Upper lobe of left lung (tissue), 6 donors: ENCODE data around the gene CPTP. TPM values are rescaled to one million over a fixed set of nuclear protein-coding genes. Genes with fewer than 3 reads are reported as not detected.

Experiments used
- ATAC-seq, 2 donors: fragments of 200-7000 bp; cut with Tn5 transposase; one replicate each; pipeline ENCODE4 v1.9.1; 2022; ENCODE audit warnings: mild to moderate bottlenecking in 2 of 2, moderate library complexity in 2 of 2; ENCODE audit not compliant: low FRiP score in 2 of 2
- DNase-seq, 2 donors: peaks; one replicate each; pipeline ENCODE4 v3.0.0-alpha.2; 2019 to 2020
- H3K27ac ChIP-seq, 4 donors: fragments of 200-600 bp; sonication (generic); one replicate each; pipeline ENCODE4 v1.5.1; 2016 to 2019
- H3K27me3 ChIP-seq, 4 donors: fragments of 200-600 bp; sonication (generic); one replicate each; pipeline ENCODE4 v1.5.1; 2017 to 2019
- H3K36me3 ChIP-seq, 4 donors: fragments of 200-600 bp; sonication (generic); one replicate each; pipeline ENCODE4 v1.5.1; 2016 to 2019
- H3K4me1 ChIP-seq, 4 donors: fragments of 200-600 bp; sonication (generic); one replicate each; pipeline ENCODE4 v1.5.1; 2018 to 2019
- H3K4me3 ChIP-seq, 4 donors: fragments of 200-600 bp; sonication (generic); one replicate each; pipeline ENCODE4 v1.5.1; 2017 to 2019; ENCODE audit warnings: mild to moderate bottlenecking in 2 of 4, moderate library complexity in 1 of 4
- H3K9me3 ChIP-seq, 4 donors: fragments of 200-600 bp; sonication (generic); one replicate each; pipeline ENCODE4 v1.5.1; 2018 to 2019
- EP300 ChIP-seq, 4 donors: sonication (generic); formaldehyde crosslinking; IDR thresholded peaks; one replicate each; pipeline ENCODE4 v1.5.1; 2017; ENCODE audit warnings: antibody characterized with exemption in 4 of 4, control low read depth in 2 of 4
- POLR2A ChIP-seq, 4 donors: fragments of 450-650 bp; IDR thresholded peaks; one replicate each; pipeline ENCODE4 v1.5.1; 2016 to 2017; ENCODE audit warnings: antibody characterized with exemption in 4 of 4, mild to moderate bottlenecking in 2 of 4
- POLR2AphosphoS5 ChIP-seq, 2 donors: sonication (generic); formaldehyde crosslinking; IDR thresholded peaks; one replicate each; pipeline ENCODE4 v1.5.1; 2017; ENCODE audit warnings: antibody characterized with exemption in 2 of 2
- WGBS, 2 donors: methylation state at CpG; one replicate each; pipeline ENCODE4 v1.1.5; 2017 to 2018; 5-methylcytosine and 5-hydroxymethylcytosine counted together
- small RNA-seq, 4 donors: library from RNA; depleted of rRNA; stranded (forward); fragments of <200 nt; gene quantifications; one replicate each; pipeline ENCODE3, GENCODE V24; 2016
- total RNA-seq, 6 donors: library from RNA; depleted of rRNA in 4 of 6; stranded (reverse); fragments of >200 nt in 4 of 6; gene quantifications; one replicate each; pipeline versions ENCODE4 v1.1.0 to v1.2.1, GENCODE V29; 2016 to 2021
- TF ChIP-seq, protein P1 (sequence below), 6 experiments: fragments of 450-650 bp in 4 of 6; fragments of 200-600 bp in 2 of 6; sonication (generic) in 2 of 6; IDR thresholded peaks; one replicate each; pipeline ENCODE4 v1.5.1; 2016 to 2019; ENCODE audit warnings: antibody characterized with exemption in 6 of 6
- donor health status: DM: no; HTN: no; CAD: no; lungs with moderate emphysema.
- donor health status: DM: no; HTN: yes; CAD: no; lungs with severe emphysema.

CPTP gene
- total RNA-seq, 6 donors from 2014 or later, result 14.7 to 41.6 (median 26.0) TPM

DNA sequence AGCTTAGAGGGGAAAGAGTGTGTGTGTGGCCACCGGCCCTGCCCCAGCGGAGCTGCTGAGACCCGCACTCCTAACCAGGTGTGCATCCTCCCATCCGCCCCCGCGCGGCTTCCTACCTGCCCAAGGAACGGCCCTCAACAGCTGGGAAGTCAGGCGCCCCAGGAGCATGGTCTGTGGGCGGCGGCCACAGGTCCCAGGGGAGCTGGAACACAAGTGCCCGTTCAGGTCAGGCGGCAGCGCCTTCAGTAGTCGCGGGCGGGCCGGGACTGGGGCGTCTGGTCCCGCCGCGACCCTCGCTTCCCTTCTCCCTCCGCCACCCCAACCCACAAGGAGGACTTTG is 50.0 kb downstream of the CPTP start:
- Histone ChIP-seq H3K4me1 (peaks cover 28 to 44% (median 35%) of the 10 kb centered on the region in 4 donors), H3K4me3 (peak overlapping the region; percentile 83 to 100 (median 94)), H3K27ac (peak overlapping the region; percentile 88 to 98 (median 94)), H3K9me3 (no peaks in the 10 kb centered on the region), H3K36me3 (peaks cover 0 to 15% (median 9%) of the 10 kb centered on the region in 4 donors), H3K27me3 (no peaks in the 10 kb centered on the region)
- ATAC-seq (no peak), DNase-seq (no peak)
- WGBS, 2 donors, result 0 to 2% methylated on average over 5 to 12 of the region's 24 CpGs
- TF ChIP-seq POLR2A (IDR thresholded peaks at IDR 0.05) (no peak), POLR2AphosphoS5 (IDR thresholded peaks at IDR 0.05) (no peak), EP300 (IDR thresholded peaks at IDR 0.05) (no peak)
- TF ChIP-seq, protein P1, sequence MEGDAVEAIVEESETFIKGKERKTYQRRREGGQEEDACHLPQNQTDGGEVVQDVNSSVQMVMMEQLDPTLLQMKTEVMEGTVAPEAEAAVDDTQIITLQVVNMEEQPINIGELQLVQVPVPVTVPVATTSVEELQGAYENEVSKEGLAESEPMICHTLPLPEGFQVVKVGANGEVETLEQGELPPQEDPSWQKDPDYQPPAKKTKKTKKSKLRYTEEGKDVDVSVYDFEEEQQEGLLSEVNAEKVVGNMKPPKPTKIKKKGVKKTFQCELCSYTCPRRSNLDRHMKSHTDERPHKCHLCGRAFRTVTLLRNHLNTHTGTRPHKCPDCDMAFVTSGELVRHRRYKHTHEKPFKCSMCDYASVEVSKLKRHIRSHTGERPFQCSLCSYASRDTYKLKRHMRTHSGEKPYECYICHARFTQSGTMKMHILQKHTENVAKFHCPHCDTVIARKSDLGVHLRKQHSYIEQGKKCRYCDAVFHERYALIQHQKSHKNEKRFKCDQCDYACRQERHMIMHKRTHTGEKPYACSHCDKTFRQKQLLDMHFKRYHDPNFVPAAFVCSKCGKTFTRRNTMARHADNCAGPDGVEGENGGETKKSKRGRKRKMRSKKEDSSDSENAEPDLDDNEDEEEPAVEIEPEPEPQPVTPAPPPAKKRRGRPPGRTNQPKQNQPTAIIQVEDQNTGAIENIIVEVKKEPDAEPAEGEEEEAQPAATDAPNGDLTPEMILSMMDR (IDR thresholded peaks at IDR 0.05), result no peak

DNA sequence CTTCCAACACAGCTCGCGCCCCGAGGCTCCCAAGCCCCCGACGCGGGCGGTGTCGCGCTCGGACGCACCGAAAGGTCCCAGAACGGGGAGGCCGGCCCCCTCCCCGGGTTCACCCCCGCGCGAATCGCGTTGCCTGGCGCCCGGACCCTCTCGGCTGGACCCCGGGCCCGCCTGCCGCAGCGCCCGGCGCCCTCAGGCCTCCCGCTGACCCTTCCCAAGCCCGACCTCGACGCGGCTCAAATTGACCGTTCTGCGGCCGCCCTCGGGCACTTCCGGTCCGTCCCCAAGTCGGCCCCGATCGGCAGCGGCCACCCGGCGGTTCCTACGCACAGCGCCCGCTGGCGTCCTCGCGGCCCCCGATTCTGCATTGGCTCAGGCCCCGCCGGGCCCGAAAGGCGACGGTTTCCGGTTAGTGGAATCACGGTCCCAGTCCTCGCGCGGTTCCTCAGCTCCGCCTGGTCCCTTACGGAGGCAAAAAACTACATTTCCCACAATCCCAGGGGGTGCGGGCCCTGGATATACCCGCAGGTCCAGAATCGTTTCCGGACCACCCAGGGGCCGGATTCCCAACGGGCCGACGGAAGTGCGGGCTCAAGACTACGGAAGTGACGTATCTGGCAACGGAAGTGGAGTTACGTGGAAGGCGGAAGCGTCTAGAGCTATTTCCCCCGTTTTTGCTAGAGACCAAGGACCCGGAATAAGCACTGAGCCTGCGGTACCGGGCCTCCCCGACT is 50.5 kb downstream of the CPTP start, which contains the start of gene AURKAIP1:
Gene AURKAIP1 (minus strand): TSS at position 279 of the 734 bp plus-strand sequence. CDS start 451 bp downstream, outside the sequence.
- Histone ChIP-seq H3K9me3 (no peaks in the 10 kb centered on the region), H3K36me3 (peaks cover 0 to 15% (median 9%) of the 10 kb centered on the region in 4 donors), H3K27me3 (no peaks in the 10 kb centered on the region), H3K27ac (peak within 1 kb of the TSS; percentile 88 to 98 (median 94)), H3K4me1 (peaks cover 28 to 44% (median 35%) of the 10 kb centered on the region in 4 donors), H3K4me3 (peak within 1 kb of the TSS; percentile 83 to 100 (median 94))
- ATAC-seq (peak; percentile 97 to 98), DNase-seq (peak; percentile 98 to 99)
- TF ChIP-seq POLR2A (IDR thresholded peaks at IDR 0.05), result peak in 3 of 4 donors; percentile 26 to 77 (median 48)
- peak; percentile 86 to 95 for TF ChIP-seq POLR2AphosphoS5 (IDR thresholded peaks at IDR 0.05)
- TF ChIP-seq EP300 (IDR thresholded peaks at IDR 0.05), result peak in 1 of 4 donors; percentile 51
- TF ChIP-seq, protein P1 (IDR thresholded peaks at IDR 0.05), result peak in 4 of 6 experiments; percentile 46 to 74 (median 68)
- WGBS, 2 donors, result 0 to 1% methylated on average over 12 to 58 of the region's 85 CpGs

DNA sequence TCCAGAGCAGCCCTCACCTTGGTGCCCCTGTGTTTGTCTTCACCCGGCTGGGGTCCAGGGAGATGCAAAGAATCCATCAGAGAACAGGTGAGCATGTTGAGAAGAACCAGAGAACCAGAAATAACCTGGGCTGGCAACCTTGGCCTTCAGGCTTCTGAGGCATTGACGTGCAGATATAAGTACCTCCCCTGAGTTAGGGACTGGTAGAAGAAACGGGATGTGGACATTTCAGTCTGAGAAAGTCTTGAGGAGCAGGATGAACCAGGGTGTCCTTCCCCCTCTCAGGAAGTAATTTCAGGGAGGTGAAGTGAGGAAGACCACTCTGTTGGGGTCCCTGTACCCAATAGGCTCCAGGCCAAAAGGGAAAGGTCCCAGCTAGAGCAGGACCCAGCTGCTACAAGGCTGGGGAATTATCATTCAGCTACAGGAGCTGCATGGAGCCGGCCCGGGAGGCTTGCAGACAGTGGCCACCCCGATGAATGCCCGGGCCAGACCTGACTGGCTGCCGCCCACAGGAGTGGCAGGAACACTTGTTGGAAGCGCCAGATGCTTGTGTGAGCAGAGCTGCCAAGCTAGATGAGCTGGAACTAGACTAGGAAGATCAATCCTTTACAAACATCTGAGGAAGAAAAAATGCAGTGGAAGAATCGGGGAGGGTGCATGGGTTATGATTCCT is 52.1 kb downstream of the CPTP start:
- Histone ChIP-seq H3K9me3 (no peaks in the 10 kb centered on the region), H3K36me3 (peaks cover 0 to 28% (median 12%) of the 10 kb centered on the region in 4 donors), H3K27ac (peak overlapping the region in 1 of 4 donors; percentile 98), H3K4me3 (no peak overlapping the region), H3K4me1 (peaks cover 26 to 38% (median 31%) of the 10 kb centered on the region in 4 donors), H3K27me3 (no peaks in the 10 kb centered on the region)
- peak in 1 of 2 donors; percentile 60 for DNase-seq
- TF ChIP-seq POLR2AphosphoS5 (IDR thresholded peaks at IDR 0.05) (no peak), EP300 (IDR thresholded peaks at IDR 0.05) (no peak)
- 95 to 97% methylated on average over 9 to 10 of the region's 10 CpGs for WGBS, 2 donors
- ATAC-seq, result no peak

DNA sequence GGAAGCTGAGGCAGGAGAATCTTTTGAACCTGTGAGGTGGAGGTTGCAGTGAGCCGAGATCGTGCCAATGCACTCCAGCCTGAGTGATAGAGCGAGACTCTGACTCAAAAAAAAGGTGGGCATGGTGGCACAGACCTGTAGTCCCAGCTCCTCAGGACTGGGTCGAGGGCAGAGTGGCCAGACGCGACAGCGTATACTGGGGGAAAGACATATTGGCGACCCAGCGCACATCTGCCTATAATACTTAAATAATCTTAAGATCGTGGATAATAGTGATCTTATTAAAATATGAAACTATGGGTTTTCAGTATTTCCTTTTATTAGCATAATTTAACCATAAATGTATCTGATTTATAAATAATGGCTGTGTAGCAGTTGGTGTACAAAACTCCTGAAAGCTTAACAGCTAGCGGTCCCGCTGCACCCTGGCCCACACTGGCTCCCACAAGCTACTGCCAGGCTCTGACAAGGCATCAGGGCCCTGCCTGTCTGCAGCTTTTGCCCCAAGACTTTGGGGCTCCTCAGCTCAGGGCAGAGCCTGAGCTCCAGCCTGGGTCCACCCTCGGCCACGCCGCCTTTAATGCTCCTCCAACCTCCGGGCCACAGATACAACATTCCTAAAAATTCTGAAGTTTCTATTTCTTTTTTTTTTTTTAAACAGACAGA is 53.1 kb downstream of the CPTP start:
- Histone ChIP-seq H3K27me3 (no peaks in the 10 kb centered on the region), H3K36me3 (peaks cover 0 to 25% (median 13%) of the 10 kb centered on the region in 4 donors), H3K4me1 (peaks cover 17 to 28% (median 22%) of the 10 kb centered on the region in 4 donors), H3K9me3 (no peaks in the 10 kb centered on the region), H3K4me3 (no peak overlapping the region), H3K27ac (no peak overlapping the region)
- ATAC-seq (no peak), DNase-seq (peak in 1 of 2 donors; percentile 66)
- TF ChIP-seq POLR2A (IDR thresholded peaks at IDR 0.05), result no peak
- no peak for TF ChIP-seq EP300 (IDR thresholded peaks at IDR 0.05)
- TF ChIP-seq, protein P1 (IDR thresholded peaks at IDR 0.05), result no peak
- TF ChIP-seq POLR2AphosphoS5 (IDR thresholded peaks at IDR 0.05), result no peak
- WGBS, 2 donors, result 95 to 96% methylated on average over 16 of the region's 16 CpGs

Small RNA genes lying within 50 kb of the gene (small RNA-seq; reads per million reads assigned to genes)
- gene MIR6726, result 0 to 0.44 (median 0.03) reads per million in 4 donors

Other genes starting within 250 kb of the CPTP start
- gene C1orf159, start 208.7 kb upstream of the CPTP start, total RNA-seq, result 10 to 100 TPM in 5 of 6 donors, 1 to 10 TPM in 1; 5.7 to 34.6 (median 15.2) TPM
- 10 to 100 TPM in 2 of 6 donors, 1 to 10 TPM in 3, under 1 TPM in 1; 0.86 to 14.5 (median 5.8) TPM for gene TTLL10, start 150.9 kb upstream of the CPTP start, total RNA-seq
- gene TNFRSF18, start 118.2 kb upstream of the CPTP start, total RNA-seq, result 1 to 10 TPM in 4 of 6 donors, under 1 TPM in 1, not detected in 1; 0.89 to 3.4 (median 2.1) TPM
- 10 to 100 TPM in 2 of 6 donors, 1 to 10 TPM in 3, under 1 TPM in 1; 0.46 to 15.4 (median 2.4) TPM for gene TNFRSF4, start 110.6 kb upstream of the CPTP start, total RNA-seq
- gene SDF4, start 92.8 kb upstream of the CPTP start, total RNA-seq, result 100 to 1,000 TPM in 5 of 6 donors, 10 to 100 TPM in 1; 79.0 to 172 (median 148) TPM
- 10 to 100 TPM; 15.2 to 31.3 (median 19.9) TPM for gene B3GALT6, start 92.6 kb upstream of the CPTP start, total RNA-seq
- gene C1QTNF12, start 78.1 kb upstream of the CPTP start, total RNA-seq, result 1 to 10 TPM in 4 of 6 donors, not detected in 2; 1.9 to 6.3 (median 2.8) TPM
- gene UBE2J2, start 50.9 kb upstream of the CPTP start, total RNA-seq, result 10 to 100 TPM; 41.5 to 88.0 (median 50.5) TPM
- gene SCNN1D, start 44.4 kb upstream of the CPTP start, total RNA-seq, result 10 to 100 TPM in 1 of 6 donors, 1 to 10 TPM in 4, under 1 TPM in 1; 0.91 to 17.8 (median 2.7) TPM
- 100 to 1,000 TPM in 2 of 6 donors, 10 to 100 TPM in 4; 33.5 to 166 (median 60.1) TPM for gene ACAP3, start 16.9 kb upstream of the CPTP start, total RNA-seq
- gene PUSL1, start 16.2 kb upstream of the CPTP start, total RNA-seq, result 10 to 100 TPM; 16.8 to 38.8 (median 23.0) TPM
- gene INTS11, start 142 bp upstream of the CPTP start, total RNA-seq, result 100 to 1,000 TPM in 2 of 6 donors, 10 to 100 TPM in 4; 71.7 to 267 (median 90.5) TPM
- 1 to 10 TPM in 1 of 6 donors, under 1 TPM in 5; 0.22 to 1.0 (median 0.79) TPM for gene TAS1R3, start 6.5 kb downstream of the CPTP start, total RNA-seq
- gene DVL1, start 24.6 kb downstream of the CPTP start, total RNA-seq, result 100 to 1,000 TPM in 3 of 6 donors, 10 to 100 TPM in 3; 71.8 to 205 (median 90.6) TPM
- 100 to 1,000 TPM in 2 of 6 donors, 10 to 100 TPM in 4; 23.9 to 137 (median 63.4) TPM for gene MXRA8, start 33.8 kb downstream of the CPTP start, total RNA-seq
- gene AURKAIP1, start 50.4 kb downstream of the CPTP start, total RNA-seq, result 100 to 1,000 TPM in 5 of 6 donors, 10 to 100 TPM in 1; 76.0 to 149 (median 119) TPM
- 100 to 1,000 TPM; 131 to 897 (median 216) TPM for gene CCNL2, start 74.5 kb downstream of the CPTP start, total RNA-seq
- 100 to 1,000 TPM in 3 of 6 donors, 10 to 100 TPM in 3; 90.7 to 145 (median 101) TPM for gene MRPL20, start 82.5 kb downstream of the CPTP start, total RNA-seq
- gene ANKRD65, start 96.5 kb downstream of the CPTP start, total RNA-seq, result 10 to 100 TPM; 21.3 to 54.5 (median 34.7) TPM
- 100 to 1,000 TPM in 2 of 6 donors, 10 to 100 TPM in 4; 41.8 to 108 (median 62.5) TPM for gene VWA1, start 110.9 kb downstream of the CPTP start, total RNA-seq
- 10 to 100 TPM in 5 of 6 donors, 1 to 10 TPM in 1; 9.2 to 20.9 (median 14.7) TPM for gene ATAD3C, start 124.9 kb downstream of the CPTP start, total RNA-seq
- gene ATAD3B, start 147.0 kb downstream of the CPTP start, total RNA-seq, result 100 to 1,000 TPM in 1 of 6 donors, 10 to 100 TPM in 5; 19.9 to 120 (median 26.9) TPM
- 10 to 100 TPM; 18.5 to 31.9 (median 24.0) TPM for gene ATAD3A, start 187.4 kb downstream of the CPTP start, total RNA-seq
- gene TMEM240, start 215.8 kb downstream of the CPTP start, total RNA-seq, result 1 to 10 TPM in 5 of 6 donors, not detected in 1; 1.8 to 3.6 (median 3.1) TPM